Parathyroid adenoma (tissue), 2 donors: ENCODE measurements around the gene P4HA2.
A peak's percentile ranks its signal among the peaks of the same experiment; 100 is the strongest.

ENCODE experiments used
- H2AFZ ChIP-seq: fragments of 300-600 bp; sonication (generic); one replicate; pipeline ENCODE4 v1.7.0; 2017; ENCODE audit warnings: antibody characterized with exemption, mild to moderate bottlenecking
- H3K27ac ChIP-seq: fragments of 300-600 bp; sonication (generic); one replicate; pipeline ENCODE4 v1.7.0; 2017
- H3K27me3 ChIP-seq: fragments of 300-600 bp; sonication (generic); one replicate; pipeline ENCODE4 v1.7.0; 2017; ENCODE audit warnings: low read length; ENCODE audit not compliant: control insufficient read depth, insufficient read depth
- H3K36me3 ChIP-seq: fragments of 300-600 bp; sonication (generic); one replicate; pipeline ENCODE4 v1.7.0; 2017; ENCODE audit warnings: low read length; ENCODE audit not compliant: control insufficient read depth, insufficient read depth
- H3K4me1 ChIP-seq: fragments of 300-600 bp; sonication (generic); one replicate; pipeline ENCODE4 v1.7.0; 2017; ENCODE audit warnings: control low read depth
- H3K4me2 ChIP-seq: fragments of 300-600 bp; sonication (generic); one replicate; pipeline ENCODE4 v1.7.0; 2017; ENCODE audit warnings: low read length
- H3K4me3 ChIP-seq: fragments of 300-600 bp; sonication (generic); one replicate; pipeline ENCODE4 v1.7.0; 2017; ENCODE audit warnings: low read depth, low read length
- H3K79me2 ChIP-seq: fragments of 300-600 bp; sonication (generic); one replicate; pipeline ENCODE4 v1.7.0; 2017; ENCODE audit warnings: control low read depth
- H3K9ac ChIP-seq: fragments of 300-600 bp; sonication (generic); one replicate; pipeline ENCODE4 v1.7.0; 2017; ENCODE audit warnings: mild to moderate bottlenecking
- H3K9me3 ChIP-seq: fragments of 300-600 bp; sonication (generic); one replicate; pipeline ENCODE4 v1.7.0; 2017; ENCODE audit warnings: low read length; ENCODE audit not compliant: control insufficient read depth
- CTCF ChIP-seq: fragments of 300-600 bp; sonication (generic); IDR thresholded peaks from one replicate; pipeline ENCODE4 v1.7.0; 2017; ENCODE audit warnings: antibody characterized with exemption, mild to moderate bottlenecking
- donor health status: primary hyperparathyroidism.

The P4HA2 gene

DNA sequence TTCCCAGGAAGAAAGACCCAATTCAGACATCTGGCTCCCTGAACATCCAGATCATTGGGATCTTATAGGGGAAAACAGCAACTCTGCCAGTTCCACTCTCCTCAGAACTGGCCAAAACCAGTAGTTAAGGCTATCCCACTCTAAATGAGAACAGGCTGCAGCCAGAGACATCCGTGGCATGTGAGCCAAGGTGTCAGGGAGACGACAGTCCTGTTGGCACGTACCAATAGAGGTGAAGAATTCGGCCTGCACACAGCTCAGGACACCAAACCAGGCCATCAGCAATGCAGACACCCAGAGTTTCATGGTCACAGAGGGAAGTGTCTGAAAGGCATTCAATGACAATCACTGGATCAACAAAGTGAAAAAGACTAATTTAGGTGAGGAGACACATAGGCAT lies 9.3 kb downstream of the P4HA2 start:
- Histone ChIP-seq H3K4me2 (no peak overlapping the region), H3K9ac (no peak overlapping the region), H3K27ac (no peak overlapping the region), H3K36me3 (no peaks in the 10 kb centered on the region), H3K9me3 (no peaks in the 10 kb centered on the region), H3K27me3 (no peaks in the 10 kb centered on the region), H3K4me1 (peaks cover 3% of the 10 kb centered on the region), H3K79me2 (no peaks in the 10 kb centered on the region), H2AFZ (no peak overlapping the region), H3K4me3 (no peak overlapping the region)
- no peak for TF ChIP-seq CTCF

GRCh38 chr5:132215329-132215728 lies 12.3 kb downstream of the P4HA2 start:
- Histone ChIP-seq H3K4me3 (no peak overlapping the region), H3K9me3 (no peaks in the 10 kb centered on the region), H3K4me2 (no peak overlapping the region), H3K4me1 (peaks cover 3% of the 10 kb centered on the region), H3K27me3 (no peaks in the 10 kb centered on the region), H2AFZ (peak overlapping the region; percentile 70), H3K79me2 (no peaks in the 10 kb centered on the region), H3K36me3 (no peaks in the 10 kb centered on the region), H3K27ac (no peak overlapping the region), H3K9ac (no peak overlapping the region)
- no peak for TF ChIP-seq CTCF

GRCh38 chr5:132214491-132214890 lies 13.2 kb downstream of the P4HA2 start:
- TF ChIP-seq CTCF = no peak
- Histone ChIP-seq H3K9ac (no peak overlapping the region), H3K4me2 (no peak overlapping the region), H3K36me3 (no peaks in the 10 kb centered on the region), H3K79me2 (no peaks in the 10 kb centered on the region), H2AFZ (no peak overlapping the region), H3K4me1 (peaks cover 3% of the 10 kb centered on the region), H3K9me3 (no peaks in the 10 kb centered on the region), H3K4me3 (no peak overlapping the region), H3K27ac (no peak overlapping the region), H3K27me3 (no peaks in the 10 kb centered on the region)

GRCh38 chr5:132213666-132214065 lies 14.0 kb downstream of the P4HA2 start:
- no peak for TF ChIP-seq CTCF
- no peak overlapping the region for H3K4me2 ChIP-seq
- H3K4me1 ChIP-seq = peaks cover 3% of the 10 kb centered on the region
- H3K9ac ChIP-seq = no peak overlapping the region
- no peak overlapping the region for H3K4me3 ChIP-seq
- H2AFZ ChIP-seq = no peak overlapping the region
- no peaks in the 10 kb centered on the region for H3K27me3 ChIP-seq
- H3K9me3 ChIP-seq = no peaks in the 10 kb centered on the region
- H3K36me3 ChIP-seq = no peaks in the 10 kb centered on the region
- no peaks in the 10 kb centered on the region for H3K79me2 ChIP-seq
- H3K27ac ChIP-seq = no peak overlapping the region

GRCh38 chr5:132211787-132212186 lies 15.9 kb downstream of the P4HA2 start:
- no peak for TF ChIP-seq CTCF
- no peak overlapping the region for H3K4me3 ChIP-seq
- H3K4me1 ChIP-seq = peaks cover 3% of the 10 kb centered on the region
- no peak overlapping the region for H3K4me2 ChIP-seq
- H3K9ac ChIP-seq = no peak overlapping the region
- no peaks in the 10 kb centered on the region for H3K27me3 ChIP-seq
- no peak overlapping the region for H3K27ac ChIP-seq
- no peak overlapping the region for H2AFZ ChIP-seq
- H3K36me3 ChIP-seq = no peaks in the 10 kb centered on the region
- H3K9me3 ChIP-seq = no peaks in the 10 kb centered on the region
- H3K79me2 ChIP-seq = no peaks in the 10 kb centered on the region
